Karpas-422 (cell line): Measurements from ENCODE around the gene UBE2Q2. TPM values are rescaled to one million over a fixed set of nuclear protein-coding genes. Genes with fewer than 3 reads are reported as not detected.

Experiments used
- DNase-seq: peaks from one replicate; pipeline ENCODE4 v3.0.0-alpha.2; 2015
- H2AFZ ChIP-seq: fragments of 200-600 bp; sonication (generic); 2 replicates; pipeline ENCODE4 v1.6.1; 2014; ENCODE audit warnings: antibody characterized with exemption, low read length, mixed read lengths
- H3K27ac ChIP-seq: fragments of 200-600 bp; sonication (generic); 2 replicates; pipeline ENCODE4 v1.5.1; 2014; ENCODE audit warnings: mild to moderate bottlenecking, low read length, moderate library complexity
- H3K27me3 ChIP-seq: fragments of 200-600 bp; sonication (generic); 2 replicates; pipeline ENCODE4 v1.6.1; 2014; ENCODE audit warnings: low read length, mixed read lengths
- H3K36me3 ChIP-seq: fragments of 200-600 bp; sonication (generic); 2 replicates; pipeline ENCODE4 v1.6.1; 2014; ENCODE audit warnings: low read length, mixed read lengths; ENCODE audit not compliant: insufficient read depth
- H3K4me1 ChIP-seq: fragments of 200-600 bp; sonication (generic); 2 replicates; pipeline ENCODE4 v1.6.1; 2014; ENCODE audit warnings: mild to moderate bottlenecking, low read length, mixed read lengths
- H3K4me2 ChIP-seq: fragments of 200-600 bp; sonication (generic); 2 replicates; pipeline ENCODE4 v1.6.1; 2014; ENCODE audit warnings: low read length, low read depth, mild to moderate bottlenecking; ENCODE audit not compliant: poor library complexity, severe bottlenecking
- H3K4me3 ChIP-seq: fragments of 200-600 bp; sonication (generic); 2 replicates; pipeline ENCODE4 v1.5.1; 2014; ENCODE audit warnings: mild to moderate bottlenecking, antibody characterized with exemption, low read length, mixed read lengths
- H3K79me2 ChIP-seq: fragments of 200-600 bp; sonication (generic); 2 replicates; pipeline ENCODE4 v1.6.1; 2014; ENCODE audit warnings: mild to moderate bottlenecking, low read length, mixed read lengths
- H3K9ac ChIP-seq: fragments of 200-600 bp; sonication (generic); 2 replicates; pipeline ENCODE4 v1.6.0; 2014; ENCODE audit warnings: low read length
- H3K9me2 ChIP-seq: fragments of 200-600 bp; sonication (generic), shearing (Covaris generic); replicated peaks from 2 replicates; pipeline ENCODE4 v1.6.0; 2014; ENCODE audit warnings: mild to moderate bottlenecking, low read length, moderate library complexity; ENCODE audit not compliant: insufficient read depth
- H3K9me3 ChIP-seq: fragments of 300-700, 200-600 bp; sonication (generic); 2 replicates; pipeline ENCODE4 v1.6.1; 2014; ENCODE audit warnings: low read length, mixed read lengths
- H4K20me1 ChIP-seq: fragments of 200-600 bp; sonication (generic); 2 replicates; pipeline ENCODE4 v1.6.1; 2014; ENCODE audit warnings: mild to moderate bottlenecking, antibody characterized with exemption, low read length, low read depth; ENCODE audit not compliant: insufficient read depth
- total RNA-seq: library from RNA; depleted of rRNA; stranded (reverse); fragments of >200 nt; shearing (Covaris generic); gene quantifications from 2 replicates; pipeline ENCODE4 v1.2.3, GENCODE V29; 2014; ENCODE audit warnings: low replicate concordance

Gene UBE2Q2
- total RNA-seq, 1 experiment from 2014 or later = 36.3 TPM

GRCh38 chr15:75884041-75884440 is 40.8 kb downstream of the UBE2Q2 start:
- Histone ChIP-seq H4K20me1 (no peaks in the 10 kb centered on the region), H3K79me2 (peaks cover 7% of the 10 kb centered on the region; the same call in 1 of the 2 replicates), H3K9me3 (no peaks in the 10 kb centered on the region), H3K4me2 (no peak overlapping the region), H3K36me3 (peaks cover 6% of the 10 kb centered on the region; the same call in 1 of the 2 replicates), H3K27me3 (no peaks in the 10 kb centered on the region), H3K9me2 (no peaks in the 10 kb centered on the region), H3K4me1 (peaks cover 15% of the 10 kb centered on the region), H3K4me3 (no peak overlapping the region), H3K9ac (no peak overlapping the region), H3K27ac (no peak overlapping the region), H2AFZ (no peak overlapping the region)
- no peak for DNase-seq

GRCh38 chr15:75887178-75887577 is 43.9 kb downstream of the UBE2Q2 start:
- peaks cover 7% of the 10 kb centered on the region; the same call in 1 of the 2 replicates for H3K79me2 ChIP-seq
- no peak overlapping the region for H3K9ac ChIP-seq
- no peaks in the 10 kb centered on the region for H4K20me1 ChIP-seq
- no peak overlapping the region for H3K4me3 ChIP-seq
- no peak overlapping the region for H3K4me2 ChIP-seq
- H3K27me3 ChIP-seq = no peaks in the 10 kb centered on the region
- no peaks in the 10 kb centered on the region for H3K9me2 ChIP-seq
- no peak overlapping the region for H2AFZ ChIP-seq
- H3K27ac ChIP-seq = no peak overlapping the region
- no peak for DNase-seq
- peaks cover 3% of the 10 kb centered on the region; the same call in 1 of the 2 replicates for H3K36me3 ChIP-seq
- H3K9me3 ChIP-seq = no peaks in the 10 kb centered on the region
- peaks cover 17% of the 10 kb centered on the region for H3K4me1 ChIP-seq

DNA sequence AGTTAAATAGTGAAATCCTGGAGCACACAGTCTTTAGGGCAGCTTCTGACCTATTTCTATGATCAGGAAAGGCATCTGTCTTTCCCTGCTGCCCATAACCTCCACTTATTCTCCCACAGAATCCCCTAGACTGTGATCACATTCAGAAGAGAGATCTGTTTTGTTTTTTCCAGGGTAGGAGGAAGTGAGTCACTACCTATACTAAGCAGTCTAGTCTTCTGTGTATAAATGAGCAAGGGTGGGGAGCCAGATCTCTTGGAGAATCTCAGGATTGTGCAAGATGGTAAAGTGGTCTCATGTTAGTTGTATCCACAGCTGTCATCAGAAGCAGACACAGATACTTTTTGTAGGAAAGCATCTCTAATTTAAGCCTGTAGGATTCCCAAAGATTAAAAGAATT is 48.6 kb downstream of the UBE2Q2 start:
- no peak for DNase-seq
- peaks cover 10% of the 10 kb centered on the region for H3K4me1 ChIP-seq
- no peak overlapping the region for H3K4me2 ChIP-seq
- H3K9me3 ChIP-seq = no peaks in the 10 kb centered on the region
- no peak overlapping the region for H3K4me3 ChIP-seq
- no peaks in the 10 kb centered on the region for H3K9me2 ChIP-seq
- H4K20me1 ChIP-seq = no peaks in the 10 kb centered on the region
- no peak overlapping the region for H3K9ac ChIP-seq
- no peak overlapping the region for H3K27ac ChIP-seq
- peaks cover 3% of the 10 kb centered on the region; the same call in 1 of the 2 replicates for H3K36me3 ChIP-seq
- no peak overlapping the region for H2AFZ ChIP-seq
- H3K79me2 ChIP-seq = no peaks in the 10 kb centered on the region; the same call in 1 of the 2 replicates
- H3K27me3 ChIP-seq = no peaks in the 10 kb centered on the region

DNA sequence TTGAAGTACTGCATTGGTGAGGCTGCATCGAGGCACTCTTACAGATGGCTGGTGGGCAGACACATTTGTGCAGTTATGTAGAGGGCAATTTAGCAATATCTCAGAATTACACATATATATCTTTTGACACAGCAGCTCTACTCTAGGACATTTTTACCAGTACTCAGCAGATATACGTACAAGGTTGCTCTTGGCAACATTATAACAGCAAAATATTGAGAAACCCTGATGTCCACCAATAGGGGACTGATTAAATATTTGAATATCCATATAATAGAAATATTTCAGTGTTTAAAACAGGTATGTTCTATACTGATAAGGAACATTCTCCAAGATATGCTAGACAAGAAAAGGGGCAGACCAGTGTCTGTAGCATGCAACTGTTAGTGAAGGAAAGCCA is 52.5 kb downstream of the UBE2Q2 start:
- peaks cover 7% of the 10 kb centered on the region for H3K4me1 ChIP-seq
- DNase-seq = no peak
- H3K27me3 ChIP-seq = no peaks in the 10 kb centered on the region

DNA sequence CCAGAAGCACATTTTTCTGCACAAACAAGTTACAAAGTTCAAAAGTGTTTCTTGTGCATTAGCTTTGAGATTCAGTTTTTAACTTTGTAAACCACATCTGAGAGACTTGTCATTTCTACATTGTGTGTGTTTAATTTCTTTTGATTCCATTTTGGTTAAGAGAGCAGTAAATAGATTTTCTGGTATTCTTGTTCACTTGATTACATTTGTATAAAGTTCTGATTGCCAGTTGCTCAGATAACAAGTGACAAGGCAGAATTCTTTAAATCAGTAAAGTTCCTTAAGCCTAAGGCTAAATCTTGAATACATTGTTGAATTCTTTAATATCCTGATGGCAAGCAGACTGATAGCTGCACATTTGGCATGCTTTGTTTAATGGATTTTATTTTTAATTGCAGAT is 57.3 kb downstream of the UBE2Q2 start:
- H3K27ac ChIP-seq = 0 out of 2 replicates have a peak overlapping the region, but pooled peaks have one; percentile 35
- no peak for DNase-seq
- H3K27me3 ChIP-seq = no peaks in the 10 kb centered on the region
- no peaks in the 10 kb centered on the region for H3K9me2 ChIP-seq
- no peaks in the 10 kb centered on the region for H4K20me1 ChIP-seq
- peaks cover 27% of the 10 kb centered on the region for H3K4me1 ChIP-seq
- no peak overlapping the region for H3K9ac ChIP-seq
- peaks cover 5% of the 10 kb centered on the region; the same call in 1 of the 2 replicates for H3K36me3 ChIP-seq
- H3K79me2 ChIP-seq = peaks cover 17% of the 10 kb centered on the region
- peak overlapping the region; percentile 41 for H3K4me2 ChIP-seq
- no peak overlapping the region for H2AFZ ChIP-seq
- H3K4me3 ChIP-seq = no peak overlapping the region
- no peaks in the 10 kb centered on the region for H3K9me3 ChIP-seq

More for the DNA sequence above, 52.5 kb downstream of the UBE2Q2 start:
- Histone ChIP-seq H3K36me3 (0 out of 2 replicates have a peak, but pooled peaks cover 4% of the 10 kb centered on the region), H2AFZ (no peak overlapping the region), H3K9me3 (no peaks in the 10 kb centered on the region), H3K9me2 (no peaks in the 10 kb centered on the region), H3K4me2 (no peak overlapping the region), H3K27ac (no peak overlapping the region), H4K20me1 (no peaks in the 10 kb centered on the region), H3K4me3 (no peak overlapping the region), H3K79me2 (no peaks in the 10 kb centered on the region; the same call in 1 of the 2 replicates), H3K9ac (no peak overlapping the region)

DNA sequence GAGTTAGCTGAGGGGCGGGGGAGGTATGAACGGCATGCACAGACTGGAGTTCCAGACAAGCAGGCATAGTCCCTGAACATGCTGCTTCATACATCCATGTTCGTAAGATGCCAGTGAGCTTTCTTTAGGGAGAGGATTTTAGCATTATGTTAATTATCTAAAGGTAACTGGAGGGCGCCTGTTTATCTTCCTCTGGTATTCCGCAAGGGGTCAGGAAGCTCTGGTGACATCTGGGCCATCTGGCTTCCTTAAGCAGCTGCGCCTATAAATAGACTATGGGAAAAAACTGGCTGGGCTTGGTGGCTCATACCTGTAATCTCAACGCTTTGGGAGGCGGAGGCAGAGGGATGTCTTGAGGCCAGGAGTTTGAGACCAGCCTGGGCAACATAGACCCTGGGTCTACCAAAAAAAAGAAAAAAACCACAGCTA is 58.9 kb downstream of the UBE2Q2 start:
- Histone ChIP-seq H3K4me2 (no peak overlapping the region), H2AFZ (no peak overlapping the region)

GRCh38 chr15:75903331-75904239 is 60.3 kb downstream of the UBE2Q2 start, which contains the start of gene FBXO22:
TSS of gene FBXO22 (plus strand) at chr15:75903878. CDS start at chr15:75903964, 86 bp downstream.
- DNase-seq = peak; percentile 97
- H3K9me3 ChIP-seq = no peaks in the 10 kb centered on the region
- H3K79me2 ChIP-seq = peaks cover 46% of the 10 kb centered on the region
- no peaks in the 10 kb centered on the region for H4K20me1 ChIP-seq
- H3K9me2 ChIP-seq = no peaks in the 10 kb centered on the region
- peaks cover 22% of the 10 kb centered on the region; the same call in 1 of the 2 replicates for H3K36me3 ChIP-seq
- peak within 1 kb of the TSS; percentile 91 for H3K9ac ChIP-seq
- H3K27ac ChIP-seq = peak within 1 kb of the TSS; percentile 53; the same call in 1 of the 2 replicates
- H3K27me3 ChIP-seq = no peaks in the 10 kb centered on the region
- peak within 1 kb of the TSS; percentile 97 for H3K4me3 ChIP-seq
- peaks cover 29% of the 10 kb centered on the region for H3K4me1 ChIP-seq
- H2AFZ ChIP-seq = peak within 1 kb of the TSS; percentile 64; the same call in 1 of the 2 replicates
- peak within 1 kb of the TSS; percentile 76 for H3K4me2 ChIP-seq

More for the DNA sequence above, 58.9 kb downstream of the UBE2Q2 start:
- peaks cover 29% of the 10 kb centered on the region for H3K4me1 ChIP-seq
- H3K27me3 ChIP-seq = no peaks in the 10 kb centered on the region
- peaks cover 33% of the 10 kb centered on the region for H3K79me2 ChIP-seq
- H3K27ac ChIP-seq = no peak overlapping the region
- H3K9ac ChIP-seq = no peak overlapping the region
- H3K4me3 ChIP-seq = no peak overlapping the region
- peaks cover 19% of the 10 kb centered on the region; the same call in 1 of the 2 replicates for H3K36me3 ChIP-seq
- H4K20me1 ChIP-seq = no peaks in the 10 kb centered on the region
- DNase-seq = no peak
- no peaks in the 10 kb centered on the region for H3K9me2 ChIP-seq
- no peaks in the 10 kb centered on the region for H3K9me3 ChIP-seq

DNA sequence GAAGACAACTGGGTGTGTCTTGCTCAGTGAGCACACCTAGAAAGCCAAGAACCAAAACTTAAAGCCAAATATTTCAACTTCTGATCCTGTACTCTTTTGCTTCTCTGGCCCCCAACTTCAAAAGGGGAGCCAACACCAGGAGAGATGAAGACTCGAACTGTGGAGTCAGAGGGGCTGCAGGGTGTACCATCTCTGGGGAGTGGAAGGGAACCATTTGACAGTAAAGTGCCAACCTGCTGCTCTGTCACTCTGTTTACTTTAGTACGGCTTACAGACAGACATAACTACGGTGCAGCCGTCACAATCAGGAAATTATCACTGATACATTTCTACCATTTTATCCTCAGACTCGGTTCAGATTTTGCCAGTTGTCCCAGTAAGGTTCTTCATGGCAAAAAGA is 62.0 kb downstream of the UBE2Q2 start:
- H3K4me2 ChIP-seq = peak overlapping the region; percentile 76
- no peaks in the 10 kb centered on the region for H4K20me1 ChIP-seq
- H3K79me2 ChIP-seq = peaks cover 63% of the 10 kb centered on the region
- H3K27ac ChIP-seq = no peak overlapping the region
- H3K9ac ChIP-seq = peak overlapping the region; percentile 45; the same call in 1 of the 2 replicates
- peaks cover 29% of the 10 kb centered on the region for H3K4me1 ChIP-seq
- DNase-seq = no peak
- H3K27me3 ChIP-seq = no peaks in the 10 kb centered on the region
- no peaks in the 10 kb centered on the region for H3K9me2 ChIP-seq
- H3K4me3 ChIP-seq = peak overlapping the region; percentile 97
- peaks cover 38% of the 10 kb centered on the region for H3K36me3 ChIP-seq
- no peak overlapping the region for H2AFZ ChIP-seq
- H3K9me3 ChIP-seq = no peaks in the 10 kb centered on the region
